Dermis microvascular lymphatic vessel endothelial cell (primary cell): ENCODE measurements around the gene D2HGDH. TPM values are rescaled to one million over a fixed set of nuclear protein-coding genes. Genes with fewer than 3 reads are reported as not detected.

Source experiments
- total RNA-seq: library from RNA; depleted of rRNA; stranded (reverse); fragments of >200 nt; gene quantifications from 2 replicates; pipeline ENCODE4 v1.2.1, GENCODE V29; 2014

Gene D2HGDH
- total RNA-seq, 1 donor from 2014 or later = 10.9 TPM

Other genes starting within 250 kb of the D2HGDH start
- gene STK25, start 226.0 kb upstream of the D2HGDH start, total RNA-seq = 276 and 296 TPM in 2 replicates
- gene BOK, start 175.9 kb upstream of the D2HGDH start, total RNA-seq = 32.0 and 71.7 TPM in 2 replicates
- 36.5 and 44.8 TPM in 2 replicates for gene THAP4, start 97.5 kb upstream of the D2HGDH start, total RNA-seq
- gene ATG4B, start 96.9 kb upstream of the D2HGDH start, total RNA-seq = 32.6 and 74.8 TPM in 2 replicates
- gene DTYMK, start 47.8 kb upstream of the D2HGDH start, total RNA-seq = 30.0 and 45.7 TPM in 2 replicates
- 16.7 and 27.4 TPM in 2 replicates for gene ING5, start 32.6 kb upstream of the D2HGDH start, total RNA-seq
- not detected in 2 replicates for gene GAL3ST2, start 42.2 kb downstream of the D2HGDH start, total RNA-seq
- gene NEU4, start 74.6 kb downstream of the D2HGDH start, total RNA-seq = 0.13 TPM in 1 of 2 replicates, not detected in the other
- gene PDCD1, start 124.3 kb downstream of the D2HGDH start, total RNA-seq = under 0.01 TPM in 1 of 2 replicates, not detected in the other
- gene RTP5, start 135.1 kb downstream of the D2HGDH start, total RNA-seq = not detected in 2 replicates